ENCODE data around the gene ASCL4. TPM values are rescaled to one million over a fixed set of nuclear protein-coding genes. Genes with fewer than 3 reads are reported as not detected.
"Not testable (repeated sequence)": the region's sequence is repeated elsewhere in the genome, so short reads cannot be mapped to it uniquely, and the experiment has no call there.

ASCL4 gene
- total RNA-seq (ENCODE audit: unreplicated experiment), result not detected
- long read RNA-seq, result 0 reads

- H3K27me3 Mint-ChIP-seq (ENCODE audit: unreplicated experiment), result peaks cover 10% of the 10 kb centered on the region
- H3K9me3 Mint-ChIP-seq (ENCODE audit: unreplicated experiment), result no peaks in the 10 kb centered on the region
- H3K36me3 Mint-ChIP-seq (ENCODE audit: low read depth, unreplicated experiment), result no peaks in the 10 kb centered on the region
- H3K4me1 Mint-ChIP-seq (ENCODE audit: unreplicated experiment), result peaks cover 11% of the 10 kb centered on the region
- no peak for DNase-seq (ENCODE audit: low spot score)
- no peak within 1 kb of the TSS for H3K4me3 Mint-ChIP-seq (ENCODE audit: unreplicated experiment)
- H3K27ac Mint-ChIP-seq (ENCODE audit: unreplicated experiment), result no peak within 1 kb of the TSS
- TF ChIP-seq CTCF (IDR thresholded peaks at IDR 0.05; ENCODE audit: unreplicated experiment), result no peak
These were observed at the start of gene ASCL4 for GRCh38 chr12:107774349-107775029. ASCL4 (plus strand) TSS chr12:107774704; CDS start chr12:107775219, 515 bp downstream.

GRCh38 chr12:107727327-107727726 is 47.2 kb upstream of the ASCL4 start:
- H3K27me3 Mint-ChIP-seq (ENCODE audit: unreplicated experiment); H3K9me3 Mint-ChIP-seq (ENCODE audit: unreplicated experiment); H3K4me3 Mint-ChIP-seq (ENCODE audit: unreplicated experiment); H3K36me3 Mint-ChIP-seq (ENCODE audit: low read depth, unreplicated experiment); DNase-seq (ENCODE audit: low spot score); H3K27ac Mint-ChIP-seq (ENCODE audit: unreplicated experiment): not testable (repeated sequence)
- H3K4me1 Mint-ChIP-seq (ENCODE audit: unreplicated experiment), result peaks cover 23% of the 10 kb centered on the region

GRCh38 chr12:107727742-107728141 is 46.8 kb upstream of the ASCL4 start:
- H3K9me3 Mint-ChIP-seq (ENCODE audit: unreplicated experiment); H3K27ac Mint-ChIP-seq (ENCODE audit: unreplicated experiment); H3K4me3 Mint-ChIP-seq (ENCODE audit: unreplicated experiment); DNase-seq (ENCODE audit: low spot score); H3K27me3 Mint-ChIP-seq (ENCODE audit: unreplicated experiment); H3K36me3 Mint-ChIP-seq (ENCODE audit: low read depth, unreplicated experiment): not testable (repeated sequence)
- peaks cover 27% of the 10 kb centered on the region for H3K4me1 Mint-ChIP-seq (ENCODE audit: unreplicated experiment)

- peaks cover 21% of the 10 kb centered on the region for H3K36me3 Mint-ChIP-seq (ENCODE audit: low read depth, unreplicated experiment)
- H3K4me1 Mint-ChIP-seq (ENCODE audit: unreplicated experiment), result peaks cover 36% of the 10 kb centered on the region
- H3K27ac Mint-ChIP-seq (ENCODE audit: unreplicated experiment), result no peak overlapping the region
- H3K9me3 Mint-ChIP-seq (ENCODE audit: unreplicated experiment), result no peaks in the 10 kb centered on the region
- no peak for DNase-seq (ENCODE audit: low spot score)
- no peak overlapping the region for H3K4me3 Mint-ChIP-seq (ENCODE audit: unreplicated experiment)
- H3K27me3 Mint-ChIP-seq (ENCODE audit: unreplicated experiment), result no peaks in the 10 kb centered on the region
- TF ChIP-seq CTCF (IDR thresholded peaks at IDR 0.05; ENCODE audit: unreplicated experiment), result no peak
These were observed 43.7 kb upstream of the ASCL4 start for GRCh38 chr12:107730618-107731341.

GRCh38 chr12:107731366-107731765 is 43.1 kb upstream of the ASCL4 start:
- Mint-ChIP-seq H3K9me3 (ENCODE audit: unreplicated experiment) (no peaks in the 10 kb centered on the region), H3K27ac (ENCODE audit: unreplicated experiment) (peak overlapping the region; percentile 70), H3K27me3 (ENCODE audit: unreplicated experiment) (no peaks in the 10 kb centered on the region), H3K4me3 (ENCODE audit: unreplicated experiment) (no peak overlapping the region), H3K4me1 (ENCODE audit: unreplicated experiment) (peaks cover 36% of the 10 kb centered on the region), H3K36me3 (ENCODE audit: low read depth, unreplicated experiment) (peaks cover 25% of the 10 kb centered on the region)
- no peak for DNase-seq (ENCODE audit: low spot score)
- no peak for TF ChIP-seq CTCF (IDR thresholded peaks at IDR 0.05; ENCODE audit: unreplicated experiment)

GRCh38 chr12:107732365-107732764 is 42.1 kb upstream of the ASCL4 start:
- Mint-ChIP-seq H3K4me3 (ENCODE audit: unreplicated experiment) (no peak overlapping the region), H3K36me3 (ENCODE audit: low read depth, unreplicated experiment) (peaks cover 32% of the 10 kb centered on the region)
- DNase-seq (ENCODE audit: low spot score), result peak; percentile 13

More at GRCh38 chr12:107732365-107732764, 42.1 kb upstream of the ASCL4 start:
- H3K27ac Mint-ChIP-seq (ENCODE audit: unreplicated experiment), result peak overlapping the region; percentile 95
- H3K9me3 Mint-ChIP-seq (ENCODE audit: unreplicated experiment), result no peaks in the 10 kb centered on the region
- no peak for TF ChIP-seq CTCF (IDR thresholded peaks at IDR 0.05; ENCODE audit: unreplicated experiment)
- H3K27me3 Mint-ChIP-seq (ENCODE audit: unreplicated experiment), result no peaks in the 10 kb centered on the region
- H3K4me1 Mint-ChIP-seq (ENCODE audit: unreplicated experiment), result peaks cover 36% of the 10 kb centered on the region

All from endothelial cell (in vitro differentiated cells).